ENCODE data around the gene IFNG.
"Not testable (repeated sequence)": the region's sequence is repeated elsewhere in the genome, so short reads cannot be mapped to it uniquely, and the experiment has no call there.

Gene IFNG

GRCh38 chr12:68178184-68178583 is 18.6 kb upstream of the IFNG start:
- no peak for TF ChIP-seq CTCF (IDR thresholded peaks at IDR 0.05; ENCODE audit: control extremely low read depth, extremely low read depth, low read depth, missing control alignments)
- CTCF ChIA-PET: interaction anchor here (0.9 kb wide), 1 partner anchor 9 kb away, joined by 4 read pairs; no protein-coding TSS in a partner anchor
- POLR2A ChIA-PET: no interaction called here
- no peak for DNase-seq (ENCODE audit: extremely low spot score)

GRCh38 chr12:68177562-68177961 is 18.0 kb upstream of the IFNG start:
- ChIA-PET POLR2A (no interaction called here), CTCF (interaction anchor here (0.9 to 2.0 kb wide), 3 partner anchors 8 to 19 kb away, joined by 3 to 5 read pairs (median 4); no protein-coding TSS in a partner anchor)
- no peak for DNase-seq (ENCODE audit: extremely low spot score)
- no peak for TF ChIP-seq CTCF (IDR thresholded peaks at IDR 0.05; ENCODE audit: control extremely low read depth, extremely low read depth, low read depth, missing control alignments)

GRCh38 chr12:68176257-68176656 is 16.7 kb upstream of the IFNG start:
- ChIA-PET POLR2A (no interaction called here), CTCF (interaction anchor here (2.0 kb wide), 1 partner anchor 20 kb away, joined by 5 read pairs; no protein-coding TSS in a partner anchor)
- TF ChIP-seq CTCF (IDR thresholded peaks at IDR 0.05; ENCODE audit: control extremely low read depth, extremely low read depth, low read depth, missing control alignments): no peak
- DNase-seq (ENCODE audit: extremely low spot score): no peak

GRCh38 chr12:68175557-68176061 is 16.1 kb upstream of the IFNG start:
- peak; percentile 53 for DNase-seq (ENCODE audit: extremely low spot score)
- POLR2A ChIA-PET: no interaction called here
- CTCF ChIA-PET: interaction anchor here (2.0 kb wide), 1 partner anchor 21 kb away, joined by 5 read pairs; no protein-coding TSS in a partner anchor
- no peak for TF ChIP-seq CTCF (IDR thresholded peaks at IDR 0.05; ENCODE audit: control extremely low read depth, extremely low read depth, low read depth, missing control alignments)

- POLR2A ChIA-PET; CTCF ChIA-PET; DNase-seq (ENCODE audit: extremely low spot score): not testable (repeated sequence)
Observed at GRCh38 chr12:68174761-68175160, 15.2 kb upstream of the IFNG start.

GRCh38 chr12:68173792-68174191 is 14.3 kb upstream of the IFNG start:
- ChIA-PET CTCF (interaction anchor here (1.6 kb wide), 1 partner anchor 15 kb away, joined by 9 read pairs; the partner anchor contains the start of gene IFNG), POLR2A (no interaction called here)
- DNase-seq (ENCODE audit: extremely low spot score): no peak
- TF ChIP-seq CTCF (IDR thresholded peaks at IDR 0.05; ENCODE audit: control extremely low read depth, extremely low read depth, low read depth, missing control alignments): no peak

- ChIA-PET POLR2A (no interaction called here), CTCF (interaction anchor here (0.9 kb wide), 1 partner anchor 12 kb away, joined by 4 read pairs; no protein-coding TSS in a partner anchor)
- TF ChIP-seq CTCF (IDR thresholded peaks at IDR 0.05; ENCODE audit: control extremely low read depth, extremely low read depth, low read depth, missing control alignments): no peak
- no peak for DNase-seq (ENCODE audit: extremely low spot score)
Observed at GRCh38 chr12:68170726-68171125, 11.2 kb upstream of the IFNG start.
